ENCODE data around the gene NPW.

Gene NPW

GRCh38 chr16:1985466-1986150, 34.0 kb upstream of the NPW start:
- Histone ChIP-seq H3K9ac (ENCODE audit: low read length) (no peak overlapping the region), H3K9me3 (ENCODE audit: control insufficient read depth, insufficient read depth, low read depth, low read length) (no peaks in the 10 kb centered on the region), H3K4me3 (ENCODE audit: low read depth, low read length) (peak overlapping the region; percentile 83), H3K27me3 (ENCODE audit: control insufficient read depth, insufficient read depth, low read length) (peaks cover 48% of the 10 kb centered on the region), H3K4me1 (ENCODE audit: control insufficient read depth, insufficient read depth, low read length) (peaks cover 36% of the 10 kb centered on the region), H3K36me3 (ENCODE audit: control insufficient read depth, insufficient read depth, low read length) (peaks cover 15% of the 10 kb centered on the region), H3K27ac (ENCODE audit: low read depth, low read length) (no peak overlapping the region)

GRCh38 chr16:1987198-1987597, 32.4 kb upstream of the NPW start:
- Histone ChIP-seq H3K9me3 (ENCODE audit: control insufficient read depth, insufficient read depth, low read depth, low read length) (no peaks in the 10 kb centered on the region), H3K27ac (ENCODE audit: low read depth, low read length) (no peak overlapping the region), H3K4me3 (ENCODE audit: low read depth, low read length) (no peak overlapping the region), H3K4me1 (ENCODE audit: control insufficient read depth, insufficient read depth, low read length) (peaks cover 32% of the 10 kb centered on the region), H3K9ac (ENCODE audit: low read length) (no peak overlapping the region), H3K36me3 (ENCODE audit: control insufficient read depth, insufficient read depth, low read length) (peaks cover 15% of the 10 kb centered on the region), H3K27me3 (ENCODE audit: control insufficient read depth, insufficient read depth, low read length) (peaks cover 45% of the 10 kb centered on the region)

- no peak within 1 kb of the TSS for H3K27ac ChIP-seq (ENCODE audit: low read depth, low read length)
- peaks cover 39% of the 10 kb centered on the region for H3K27me3 ChIP-seq (ENCODE audit: control insufficient read depth, insufficient read depth, low read length)
- H3K36me3 ChIP-seq (ENCODE audit: control insufficient read depth, insufficient read depth, low read length): peaks cover 15% of the 10 kb centered on the region
- peak within 1 kb of the TSS; percentile 77 for H3K4me3 ChIP-seq (ENCODE audit: low read depth, low read length)
- peaks cover 28% of the 10 kb centered on the region for H3K4me1 ChIP-seq (ENCODE audit: control insufficient read depth, insufficient read depth, low read length)
- no peaks in the 10 kb centered on the region for H3K9me3 ChIP-seq (ENCODE audit: control insufficient read depth, insufficient read depth, low read depth, low read length)
- H3K9ac ChIP-seq (ENCODE audit: low read length): peak within 1 kb of the TSS; percentile 66
Measured at GRCh38 chr16:1989209-1990100, 30.1 kb upstream of the NPW start, which contains the start of gene SYNGR3. Gene SYNGR3 (plus strand): TSS chr16:1989970. CDS start chr16:1990103, 133 bp downstream.

DNA sequence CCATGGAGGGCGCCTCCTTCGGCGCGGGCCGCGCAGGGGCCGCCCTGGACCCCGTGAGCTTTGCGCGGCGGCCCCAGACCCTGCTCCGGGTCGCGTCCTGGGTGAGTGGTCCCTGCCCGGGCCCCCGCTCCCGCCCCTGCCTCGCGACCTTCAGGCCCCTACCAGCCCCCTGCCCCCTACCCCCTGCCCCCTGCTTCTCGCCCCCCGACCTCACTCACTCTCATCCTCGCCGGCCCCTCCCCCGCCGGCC, 29.6 kb upstream of the NPW start:
- H3K4me1 ChIP-seq (ENCODE audit: control insufficient read depth, insufficient read depth, low read length): peaks cover 25% of the 10 kb centered on the region
- no peaks in the 10 kb centered on the region for H3K9me3 ChIP-seq (ENCODE audit: control insufficient read depth, insufficient read depth, low read depth, low read length)
- H3K9ac ChIP-seq (ENCODE audit: low read length): no peak overlapping the region
- H3K27ac ChIP-seq (ENCODE audit: low read depth, low read length): no peak overlapping the region
- peaks cover 39% of the 10 kb centered on the region for H3K27me3 ChIP-seq (ENCODE audit: control insufficient read depth, insufficient read depth, low read length)
- peak overlapping the region; percentile 77 for H3K4me3 ChIP-seq (ENCODE audit: low read depth, low read length)
- H3K36me3 ChIP-seq (ENCODE audit: control insufficient read depth, insufficient read depth, low read length): peaks cover 15% of the 10 kb centered on the region

- peak overlapping the region; percentile 66 for H3K9ac ChIP-seq (ENCODE audit: low read length)
- no peaks in the 10 kb centered on the region for H3K9me3 ChIP-seq (ENCODE audit: control insufficient read depth, insufficient read depth, low read depth, low read length)
- peaks cover 22% of the 10 kb centered on the region for H3K4me1 ChIP-seq (ENCODE audit: control insufficient read depth, insufficient read depth, low read length)
- H3K27me3 ChIP-seq (ENCODE audit: control insufficient read depth, insufficient read depth, low read length): peaks cover 39% of the 10 kb centered on the region
- H3K4me3 ChIP-seq (ENCODE audit: low read depth, low read length): peak overlapping the region; percentile 77
- peaks cover 18% of the 10 kb centered on the region for H3K36me3 ChIP-seq (ENCODE audit: control insufficient read depth, insufficient read depth, low read length)
- no peak overlapping the region for H3K27ac ChIP-seq (ENCODE audit: low read depth, low read length)
Measured at GRCh38 chr16:1990351-1991134, 29.0 kb upstream of the NPW start.

GRCh38 chr16:1991135-1991551, 28.4 kb upstream of the NPW start:
- peaks cover 14% of the 10 kb centered on the region for H3K36me3 ChIP-seq (ENCODE audit: control insufficient read depth, insufficient read depth, low read length)
- peak overlapping the region; percentile 77 for H3K4me3 ChIP-seq (ENCODE audit: low read depth, low read length)
- H3K9me3 ChIP-seq (ENCODE audit: control insufficient read depth, insufficient read depth, low read depth, low read length): no peaks in the 10 kb centered on the region
- peaks cover 39% of the 10 kb centered on the region for H3K27me3 ChIP-seq (ENCODE audit: control insufficient read depth, insufficient read depth, low read length)
- peak overlapping the region; percentile 66 for H3K9ac ChIP-seq (ENCODE audit: low read length)
- H3K4me1 ChIP-seq (ENCODE audit: control insufficient read depth, insufficient read depth, low read length): peaks cover 22% of the 10 kb centered on the region
- H3K27ac ChIP-seq (ENCODE audit: low read depth, low read length): no peak overlapping the region

- Histone ChIP-seq H3K9me3 (ENCODE audit: control insufficient read depth, insufficient read depth, low read depth, low read length) (no peaks in the 10 kb centered on the region), H3K4me3 (ENCODE audit: low read depth, low read length) (peak overlapping the region; percentile 77), H3K36me3 (ENCODE audit: control insufficient read depth, insufficient read depth, low read length) (peaks cover 11% of the 10 kb centered on the region), H3K27me3 (ENCODE audit: control insufficient read depth, insufficient read depth, low read length) (peaks cover 39% of the 10 kb centered on the region), H3K27ac (ENCODE audit: low read depth, low read length) (no peak overlapping the region), H3K4me1 (ENCODE audit: control insufficient read depth, insufficient read depth, low read length) (peaks cover 22% of the 10 kb centered on the region), H3K9ac (ENCODE audit: low read length) (no peak overlapping the region)
Measured at GRCh38 chr16:1991588-1991947, 28.0 kb upstream of the NPW start.

DNA sequence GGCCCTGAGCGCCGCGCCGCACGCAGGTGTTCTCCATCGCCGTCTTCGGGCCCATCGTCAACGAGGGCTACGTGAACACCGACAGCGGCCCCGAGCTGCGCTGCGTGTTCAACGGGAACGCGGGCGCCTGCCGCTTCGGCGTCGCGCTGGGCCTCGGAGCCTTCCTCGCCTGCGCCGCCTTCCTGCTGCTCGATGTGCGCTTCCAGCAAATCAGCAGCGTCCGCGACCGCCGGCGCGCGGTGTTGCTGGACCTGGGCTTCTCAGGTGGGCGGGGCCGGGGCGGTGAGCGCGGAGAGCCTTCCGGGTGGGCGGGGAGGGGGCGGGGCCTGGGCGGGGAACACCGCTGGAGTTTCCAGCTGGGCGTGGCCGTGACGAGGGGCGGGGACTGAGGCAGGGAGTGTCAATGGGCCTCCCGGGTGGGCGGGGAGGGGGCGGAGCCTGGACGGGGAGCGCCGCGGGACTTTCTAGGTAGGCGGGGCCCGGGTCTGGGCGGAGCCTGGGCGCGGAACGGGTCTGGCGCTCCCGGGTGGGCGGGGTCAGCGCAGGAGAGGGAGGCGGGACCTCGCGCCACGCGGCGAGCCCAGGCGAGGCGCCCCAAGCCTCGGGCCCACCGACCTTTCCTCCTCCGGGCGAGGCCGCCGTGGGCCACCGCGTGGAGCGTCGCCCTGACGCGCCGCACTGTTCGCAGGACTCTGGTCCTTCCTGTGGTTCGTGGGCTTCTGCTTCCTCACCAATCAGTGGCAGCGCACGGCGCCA, 27.5 kb upstream of the NPW start:
- Histone ChIP-seq H3K4me3 (ENCODE audit: low read depth, low read length) (peak overlapping the region; percentile 89), H3K27ac (ENCODE audit: low read depth, low read length) (0 out of 2 replicates have a peak overlapping the region, but pooled peaks have one; percentile 53), H3K36me3 (ENCODE audit: control insufficient read depth, insufficient read depth, low read length) (peaks cover 11% of the 10 kb centered on the region), H3K4me1 (ENCODE audit: control insufficient read depth, insufficient read depth, low read length) (peaks cover 22% of the 10 kb centered on the region), H3K9me3 (ENCODE audit: control insufficient read depth, insufficient read depth, low read depth, low read length) (no peaks in the 10 kb centered on the region), H3K9ac (ENCODE audit: low read length) (peak overlapping the region; percentile 88), H3K27me3 (ENCODE audit: control insufficient read depth, insufficient read depth, low read length) (peaks cover 39% of the 10 kb centered on the region)

DNA sequence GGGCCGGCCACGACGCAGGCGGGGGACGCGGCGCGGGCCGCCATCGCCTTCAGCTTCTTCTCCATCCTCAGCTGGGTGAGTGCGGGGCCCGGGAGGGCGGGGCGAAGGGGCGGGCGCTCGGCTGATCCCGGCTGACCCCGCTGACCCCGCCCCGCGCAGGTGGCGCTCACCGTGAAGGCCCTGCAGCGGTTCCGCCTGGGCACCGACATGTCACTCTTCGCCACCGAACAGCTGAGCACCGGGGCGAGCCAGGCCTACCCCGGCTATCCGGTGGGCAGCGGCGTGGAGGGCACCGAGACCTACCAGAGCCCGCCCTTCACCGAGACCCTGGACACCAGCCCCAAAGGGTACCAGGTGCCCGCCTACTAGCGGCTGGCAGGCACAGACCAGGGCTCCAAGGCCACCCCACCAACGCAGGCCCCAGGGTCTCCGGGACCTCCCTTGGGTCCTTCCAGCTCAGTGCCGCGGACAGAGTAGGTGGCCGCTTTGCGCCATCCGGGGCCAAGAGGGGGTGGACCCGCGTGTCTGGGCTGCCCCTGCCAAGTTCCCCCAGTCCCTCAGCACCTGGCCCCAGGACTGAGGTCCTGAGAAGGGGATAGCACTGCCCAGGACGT, 26.8 kb upstream of the NPW start:
- peaks cover 18% of the 10 kb centered on the region for H3K36me3 ChIP-seq (ENCODE audit: control insufficient read depth, insufficient read depth, low read length)
- H3K9ac ChIP-seq (ENCODE audit: low read length): peak overlapping the region; percentile 88
- H3K9me3 ChIP-seq (ENCODE audit: control insufficient read depth, insufficient read depth, low read depth, low read length): no peaks in the 10 kb centered on the region
- H3K4me1 ChIP-seq (ENCODE audit: control insufficient read depth, insufficient read depth, low read length): peaks cover 22% of the 10 kb centered on the region
- H3K4me3 ChIP-seq (ENCODE audit: low read depth, low read length): peak overlapping the region; percentile 89
- H3K27ac ChIP-seq (ENCODE audit: low read depth, low read length): 0 out of 2 replicates have a peak overlapping the region, but pooled peaks have one; percentile 53
- peaks cover 39% of the 10 kb centered on the region for H3K27me3 ChIP-seq (ENCODE audit: control insufficient read depth, insufficient read depth, low read length)

DNA sequence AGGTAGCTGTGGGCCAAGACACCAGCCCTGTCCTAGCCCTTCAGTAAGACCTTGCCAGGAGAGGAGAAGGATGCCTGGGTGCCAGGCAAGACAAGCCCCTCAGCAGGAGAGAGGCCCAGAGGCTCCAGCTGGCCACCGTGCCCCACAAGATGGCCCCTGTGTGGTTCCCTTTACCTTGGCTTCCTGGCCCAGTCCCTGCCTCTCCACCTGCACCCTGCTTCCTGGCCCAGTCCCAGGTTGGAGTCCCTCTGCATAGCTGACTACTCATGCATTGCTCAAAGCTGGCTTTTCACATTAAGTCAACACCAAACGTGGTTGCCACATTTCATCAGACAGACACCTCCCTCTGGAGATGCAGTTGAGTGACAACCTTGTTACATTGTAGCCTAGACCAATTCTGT, 25.9 kb upstream of the NPW start:
- H3K36me3 ChIP-seq (ENCODE audit: control insufficient read depth, insufficient read depth, low read length): peaks cover 27% of the 10 kb centered on the region
- peaks cover 20% of the 10 kb centered on the region for H3K4me1 ChIP-seq (ENCODE audit: control insufficient read depth, insufficient read depth, low read length)
- no peak overlapping the region for H3K9ac ChIP-seq (ENCODE audit: low read length)
- H3K27me3 ChIP-seq (ENCODE audit: control insufficient read depth, insufficient read depth, low read length): peaks cover 31% of the 10 kb centered on the region
- no peak overlapping the region for H3K27ac ChIP-seq (ENCODE audit: low read depth, low read length)
- no peak overlapping the region for H3K4me3 ChIP-seq (ENCODE audit: low read depth, low read length)
- H3K9me3 ChIP-seq (ENCODE audit: control insufficient read depth, insufficient read depth, low read depth, low read length): no peaks in the 10 kb centered on the region
